Endothelial cell (in vitro differentiated cells): Measurements from ENCODE around the gene VTCN1. TPM values are rescaled to one million over a fixed set of nuclear protein-coding genes. Genes with fewer than 3 reads are reported as not detected.

ENCODE experiments used
- DNase-seq: peaks from one replicate; pipeline ENCODE4 v3.0.0; 2021; ENCODE audit warnings: low spot score
- H3K27ac Mint-ChIP-seq: one replicate; pipeline ENCODE4 v1.8.0; 2021; ENCODE audit warnings: mixed read lengths, inconsistent platforms; ENCODE audit not compliant: unreplicated experiment
- H3K27me3 Mint-ChIP-seq: one replicate; pipeline ENCODE4 v1.8.0; 2021; ENCODE audit warnings: mild to moderate bottlenecking, moderate library complexity, mixed read lengths, inconsistent platforms; ENCODE audit not compliant: unreplicated experiment
- H3K36me3 Mint-ChIP-seq: one replicate; pipeline ENCODE4 v1.8.0; 2021; ENCODE audit warnings: mild to moderate bottlenecking, low read depth, mixed read lengths, inconsistent platforms; ENCODE audit not compliant: unreplicated experiment
- H3K4me1 Mint-ChIP-seq: one replicate; pipeline ENCODE4 v1.8.0; 2021; ENCODE audit warnings: mild to moderate bottlenecking, mixed read lengths, inconsistent platforms; ENCODE audit not compliant: unreplicated experiment
- H3K4me3 Mint-ChIP-seq: one replicate; pipeline ENCODE4 v1.8.0; 2021; ENCODE audit warnings: mild to moderate bottlenecking, mixed read lengths, inconsistent platforms; ENCODE audit not compliant: unreplicated experiment
- H3K9me3 Mint-ChIP-seq: one replicate; pipeline ENCODE4 v1.8.0; 2021; ENCODE audit warnings: mixed read lengths, inconsistent platforms; ENCODE audit not compliant: unreplicated experiment
- CTCF ChIP-seq: fragments of 200-600 bp; sonication (generic); IDR thresholded peaks from one replicate; pipeline ENCODE4 v1.5.0; 2021; ENCODE audit warnings: antibody characterized with exemption; ENCODE audit not compliant: unreplicated experiment
- total RNA-seq: library from RNA; stranded (reverse); fragmentation: NEBNext Ultra II Directional; extraction: Animal tissue kit (Norgen Biotek cat#: 25700); gene quantifications from one replicate; pipeline ENCODE4 v1.2.1, GENCODE V29; 2021; ENCODE audit not compliant: unreplicated experiment

VTCN1 gene
- total RNA-seq, 1 donor from 2014 or later: 0.23 TPM

GRCh38 chr1:117098287-117098890, 112.3 kb downstream of the VTCN1 start:
- Mint-ChIP-seq H3K27me3 (no peaks in the 10 kb centered on the region), H3K4me3 (no peak overlapping the region), H3K27ac (no peak overlapping the region), H3K9me3 (no peaks in the 10 kb centered on the region), H3K4me1 (no peaks in the 10 kb centered on the region), H3K36me3 (no peaks in the 10 kb centered on the region)
- DNase-seq: no peak
- TF ChIP-seq CTCF: no peak

GRCh38 chr1:117097443-117097842, 113.3 kb downstream of the VTCN1 start:
- Mint-ChIP-seq H3K27ac (no peak overlapping the region), H3K4me1 (no peaks in the 10 kb centered on the region), H3K36me3 (no peaks in the 10 kb centered on the region), H3K27me3 (no peaks in the 10 kb centered on the region), H3K4me3 (no peak overlapping the region), H3K9me3 (no peaks in the 10 kb centered on the region)
- no peak for TF ChIP-seq CTCF
- DNase-seq: no peak

GRCh38 chr1:117096951-117097408, 113.7 kb downstream of the VTCN1 start:
- Mint-ChIP-seq H3K4me3 (no peak overlapping the region), H3K4me1 (no peaks in the 10 kb centered on the region), H3K27ac (no peak overlapping the region), H3K27me3 (no peaks in the 10 kb centered on the region), H3K36me3 (no peaks in the 10 kb centered on the region), H3K9me3 (no peaks in the 10 kb centered on the region)
- no peak for TF ChIP-seq CTCF
- DNase-seq: no peak

GRCh38 chr1:117094841-117095604, 115.7 kb downstream of the VTCN1 start:
- TF ChIP-seq CTCF: no peak
- Mint-ChIP-seq H3K9me3 (no peaks in the 10 kb centered on the region), H3K36me3 (no peaks in the 10 kb centered on the region), H3K4me3 (no peak overlapping the region), H3K27ac (no peak overlapping the region), H3K27me3 (no peaks in the 10 kb centered on the region), H3K4me1 (no peaks in the 10 kb centered on the region)
- DNase-seq: no peak
